HCT116 (cell line): ENCODE results near the gene TOX3. TPM values are rescaled to one million over a fixed set of nuclear protein-coding genes. Genes with fewer than 3 reads are reported as not detected.

Experiments
- ATAC-seq: fragments of 200-7000 bp; cut with Tn5 transposase; 2 replicates; pipeline ENCODE4 v1.9.1; 2020; ENCODE audit warnings: mild to moderate bottlenecking, moderate library complexity
- BruUV-seq: library from RNA; stranded (reverse); fragments of 400-500 nt; replicated peaks from 2 replicates; lab custom pipeline; 2021; lab: Mats Ljungman, UMichigan
- CTCF ChIA-PET: fragments of 300-600 bp; sonication (Branson Sonifier 250); formaldehyde crosslinking; loops from one replicate; lab custom pipeline; 2021; ENCODE audit warnings: antibody characterized with exemption; lab: Charles Lee
- POLR2A ChIA-PET: fragments of 300-600, 350-600 bp; sonication (Branson Sonifier 250); formaldehyde crosslinking; loops from one replicate; lab custom pipeline; 2021; ENCODE audit warnings: antibody characterized with exemption; lab: Charles Lee
- RAD21 ChIA-PET, 2 experiments: fragments of 300-600 bp; sonication (Branson Sonifier 250); formaldehyde crosslinking; loops; one replicate each; lab custom pipeline; 2023; ENCODE audit warnings: low total read pairs in 2 of 2; ENCODE audit not compliant: uncharacterized antibody in 2 of 2, unreplicated experiment in 2 of 2, low non-redundant PET in 1 of 2; lab: Charles Lee
- DNase-seq: peaks from one replicate; pipeline ENCODE4 v3.0.0-alpha.2; 2010; ENCODE audit warnings: low read depth, low spot score
- H2AFZ ChIP-seq: fragments of 200-600 bp; shearing (Covaris generic), sonication (generic); 2 replicates; pipeline ENCODE4 v1.6.1; 2017; ENCODE audit warnings: low read depth, mixed run types, mixed read lengths, antibody characterized with exemption, low read length; ENCODE audit not compliant: poor library complexity, severe bottlenecking
- H3K27ac ChIP-seq: 2 replicates; pipeline ENCODE4 v1.5.1; 2012; ENCODE audit warnings: low read depth, low read length
- H3K27me3 ChIP-seq: fragments of 200-600 bp; sonication (generic); 2 replicates; pipeline ENCODE4 v1.6.1; 2016; ENCODE audit warnings: mixed run types, low read length, mixed read lengths; ENCODE audit not compliant: insufficient read depth
- H3K36me3 ChIP-seq, 2 experiments: fragments of 200-500 bp in 1 of 2; fragments of 200-600 bp in 1 of 2; sonication (Bioruptor generic) in 1 of 2; sonication (generic) in 1 of 2; 2 replicates each; pipeline versions ENCODE4 v1.5.1 to v1.6.1; 2014 to 2016; ENCODE audit warnings: low read length in 2 of 2, inconsistent platforms in 1 of 2, mixed read lengths in 1 of 2, mixed run types in 1 of 2; ENCODE audit not compliant: insufficient read depth in 2 of 2, control insufficient read depth in 1 of 2
- H3K4me1 ChIP-seq, 2 experiments: fragments of 200-600 bp in 1 of 2; sonication (generic) in 1 of 2; 2 replicates each; pipeline versions ENCODE4 v1.5.1 to v1.6.1; 2012 to 2017; ENCODE audit warnings: low read length in 2 of 2, inconsistent platforms in 1 of 2, mild to moderate bottlenecking in 1 of 2, mixed read lengths in 1 of 2, mixed run types in 1 of 2, moderate library complexity in 1 of 2; ENCODE audit not compliant: insufficient read depth in 2 of 2, control insufficient read depth in 1 of 2
- H3K4me2 ChIP-seq: fragments of 200-600 bp; sonication (generic); 2 replicates; pipeline ENCODE4 v1.6.1; 2017; ENCODE audit warnings: mixed run types, low read length, mixed read lengths
- H3K4me3 ChIP-seq, 2 experiments: fragments of 200-600 bp in 1 of 2; sonication (generic) in 1 of 2; replicated peaks in 1 of 2; 2 replicates each; pipeline ENCODE4 v1.5.1; 2011 to 2016; ENCODE audit warnings: low read length in 2 of 2, control low read depth in 1 of 2, low read depth in 1 of 2, mild to moderate bottlenecking in 1 of 2, mixed read lengths in 1 of 2, mixed run types in 1 of 2
- H3K79me2 ChIP-seq: fragments of 200-600 bp; sonication (generic); 2 replicates; pipeline ENCODE4 v1.6.1; 2017; ENCODE audit warnings: mild to moderate bottlenecking, mixed run types, low read length, moderate library complexity, mixed read lengths; ENCODE audit not compliant: insufficient read depth
- H3K9ac ChIP-seq: fragments of 200-600 bp; sonication (generic); 2 replicates; pipeline ENCODE4 v1.6.1; 2016; ENCODE audit warnings: low read length, mixed read lengths
- H3K9me2 ChIP-seq: fragments of 200-600 bp; sonication (generic), shearing (Covaris generic); 2 replicates; pipeline ENCODE4 v1.6.1; 2017; ENCODE audit warnings: mixed run types, mild to moderate bottlenecking, moderate library complexity; ENCODE audit not compliant: insufficient read depth
- H3K9me3 ChIP-seq, 2 experiments: fragments of 200-500 bp in 1 of 2; fragments of 200-600 bp in 1 of 2; sonication (Bioruptor generic) in 1 of 2; sonication (generic) in 1 of 2; 2 replicates each; pipeline ENCODE4 v1.6.1; 2014 to 2017; ENCODE audit warnings: low read length in 2 of 2, mixed read lengths in 2 of 2, inconsistent platforms in 1 of 2, low read depth in 1 of 2, mild to moderate bottlenecking in 1 of 2, mixed run types in 1 of 2, moderate library complexity in 1 of 2; ENCODE audit not compliant: control insufficient read depth in 1 of 2, insufficient read depth in 1 of 2
- H4K20me1 ChIP-seq: fragments of 200-600 bp; sonication (generic), shearing (Covaris generic); 2 replicates; pipeline ENCODE4 v1.6.1; 2017; ENCODE audit warnings: mixed run types, mild to moderate bottlenecking, moderate library complexity; ENCODE audit not compliant: insufficient read depth
- ATF3 ChIP-seq: IDR thresholded peaks from 2 replicates; pipeline ENCODE4 v1.6.1; 2012
- CBX3 ChIP-seq: IDR thresholded peaks from 2 replicates; pipeline ENCODE4 v1.6.1; 2012; ENCODE audit warnings: low read depth
- CEBPB ChIP-seq: IDR thresholded peaks from 2 replicates; pipeline ENCODE4 v1.6.1; 2012; ENCODE audit warnings: low read depth
- EGR1 ChIP-seq: IDR thresholded peaks from 2 replicates; pipeline ENCODE4 v1.6.1; 2012; ENCODE audit warnings: low read depth
- ELF1 ChIP-seq: IDR thresholded peaks from 2 replicates; pipeline ENCODE4 v1.6.1; 2012; ENCODE audit warnings: low read depth, borderline replicate concordance
- EZH2 ChIP-seq: fragments of 200-600 bp; sonication (generic); IDR thresholded peaks from 2 replicates; pipeline ENCODE4 v1.6.1; 2017; ENCODE audit warnings: antibody characterized with exemption, mixed run types
- EZH2phosphoT487 ChIP-seq: fragments of 200-600 bp; IDR thresholded peaks from 2 replicates; pipeline ENCODE4 v1.6.1; 2018; ENCODE audit warnings: antibody characterized with exemption, borderline replicate concordance
- FOSL1 ChIP-seq: IDR thresholded peaks from 2 replicates; pipeline ENCODE4 v1.6.1; 2012; ENCODE audit warnings: low read depth
- JUND ChIP-seq: IDR thresholded peaks from 2 replicates; pipeline ENCODE4 v1.6.1; 2012
- MAX ChIP-seq: IDR thresholded peaks from 2 replicates; pipeline ENCODE4 v1.6.1; 2012
- POLR2A ChIP-seq: IDR thresholded peaks from 2 replicates; pipeline ENCODE4 v1.7.0; 2011; ENCODE audit warnings: borderline replicate concordance; ENCODE audit not compliant: insufficient read depth, insufficient read length; ENCODE audit errors: extremely low read depth
- POLR2AphosphoS5 ChIP-seq: IDR thresholded peaks from 2 replicates; pipeline ENCODE4 v1.6.1; 2011; ENCODE audit warnings: mild to moderate bottlenecking, low read depth, low read length, moderate library complexity
- RAD21 ChIP-seq: IDR thresholded peaks from 2 replicates; pipeline ENCODE4 v1.6.1; 2012; ENCODE audit warnings: low read depth, mild to moderate bottlenecking
- SIN3A ChIP-seq: IDR thresholded peaks from 2 replicates; pipeline ENCODE4 v1.6.1; 2012; ENCODE audit warnings: low read depth
- SP1 ChIP-seq: IDR thresholded peaks from 2 replicates; pipeline ENCODE4 v1.6.1; 2012; ENCODE audit warnings: low read depth
- TCF7L2 ChIP-seq: IDR thresholded peaks from 2 replicates; pipeline ENCODE4 v1.7.0; 2011; ENCODE audit warnings: borderline replicate concordance, inconsistent platforms; ENCODE audit not compliant: insufficient read depth, insufficient read length; ENCODE audit errors: extremely low read depth
- YY1 ChIP-seq: IDR thresholded peaks from 2 replicates; pipeline ENCODE4 v1.6.1; 2011; ENCODE audit warnings: low read length, low read depth, moderate library complexity, mild to moderate bottlenecking; ENCODE audit not compliant: insufficient replicate concordance; ENCODE audit errors: extremely low read depth
- ZBTB33 ChIP-seq: IDR thresholded peaks from 2 replicates; pipeline ENCODE4 v1.6.1; 2011; ENCODE audit warnings: mild to moderate bottlenecking, low read length, moderate library complexity; ENCODE audit not compliant: insufficient replicate concordance; ENCODE audit errors: extremely low read depth
- ZFX ChIP-seq: fragments of 450-650 bp; IDR thresholded peaks from 2 replicates; pipeline ENCODE4 v1.6.1; 2017
- ZNF274 ChIP-seq: fragments of 200-500 bp; sonication (Bioruptor generic); IDR thresholded peaks from 2 replicates; pipeline ENCODE4 v1.6.1; 2014; ENCODE audit warnings: mild to moderate bottlenecking, low read depth, low read length, inconsistent platforms
- intact Hi-C: fragments of 100-400 bp; cut with micrococcal nuclease; formaldehyde crosslinking; loops from 2 replicates; pipeline ENCODE4 v1.10.0; 2022
- total RNA-seq: library from RNA; stranded (reverse); gene quantifications from one replicate; pipeline ENCODE4 v1.2.1, GENCODE V29; 2021; ENCODE audit not compliant: unreplicated experiment

The TOX3 gene
- total RNA-seq, 1 experiment from 2014 or later = not detected

DNA sequence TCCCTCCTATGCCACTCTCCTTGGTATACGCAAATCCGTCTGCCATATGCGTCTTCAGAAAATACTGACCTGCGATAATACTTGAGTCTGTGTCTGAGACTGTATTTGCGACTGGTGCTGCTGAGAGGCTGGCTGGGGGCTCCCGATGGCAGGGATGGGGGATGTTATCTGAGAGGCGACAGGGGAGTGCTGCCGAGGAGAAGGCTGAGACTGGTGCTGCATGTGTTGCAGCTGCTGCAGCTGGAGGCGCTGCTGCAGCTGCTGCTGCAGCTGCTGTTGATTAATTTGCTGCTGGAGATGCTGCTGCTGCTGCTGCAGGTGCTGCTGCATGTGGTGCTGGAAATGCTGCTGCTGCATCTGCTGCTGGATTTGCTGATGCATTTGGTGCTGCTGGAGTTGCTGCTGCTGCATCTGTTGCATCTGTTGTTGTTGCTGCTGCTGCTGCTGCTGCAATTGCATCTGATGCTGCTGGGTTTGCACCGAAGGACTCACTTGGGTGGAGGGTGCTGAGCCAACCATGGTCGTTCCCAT is 107.7 kb downstream of the TOX3 start:
- Histone ChIP-seq H3K4me2 (no peak overlapping the region), H3K27me3 (no peaks in the 10 kb centered on the region), H3K36me3 (no peaks in the 10 kb centered on the region)
- no peak for ATAC-seq
- intact Hi-C loops = no loop called here
- no peak for DNase-seq
- POLR2A ChIA-PET = no interaction called here
- no peak for TF ChIP-seq ATF3
- TF ChIP-seq SIN3A = no peak
- TF ChIP-seq JUND = no peak
- no peak for TF ChIP-seq MAX
- no peak for TF ChIP-seq ZBTB33
- no peak for TF ChIP-seq RAD21
- TF ChIP-seq YY1 = no peak
- TF ChIP-seq EGR1 = no peak
- no peak for TF ChIP-seq TCF7L2
- TF ChIP-seq FOSL1 = no peak
- no peak for TF ChIP-seq ELF1
- no peak for TF ChIP-seq ZNF274
- no peak for TF ChIP-seq CBX3
- no peak for TF ChIP-seq ZFX
- TF ChIP-seq POLR2A = no peak
- TF ChIP-seq POLR2AphosphoS5 = no peak
- TF ChIP-seq EZH2phosphoT487 = no peak
- TF ChIP-seq SP1 = no peak
- TF ChIP-seq CEBPB = no peak
- TF ChIP-seq EZH2 = no peak
- TF ChIP-seq, all 23 proteins: peak for 0
- H2AFZ ChIP-seq = no peak overlapping the region
- H3K9me2 ChIP-seq = no peaks in the 10 kb centered on the region
- no peaks in the 10 kb centered on the region for H3K79me2 ChIP-seq
- peaks cover 0 to 22% of the 10 kb centered on the region in 2 experiments; a peak in 2 of 4 replicates for H3K9me3 ChIP-seq
- H3K27ac ChIP-seq = no peak overlapping the region
- no peak overlapping the region for H3K9ac ChIP-seq
- RAD21 ChIA-PET = no interaction called here
- H3K4me1 ChIP-seq = no peaks in the 10 kb centered on the region
- no peaks in the 10 kb centered on the region for H4K20me1 ChIP-seq
- BruUV-seq = no TSS peak
- CTCF ChIA-PET = no interaction called here
- no peak overlapping the region for H3K4me3 ChIP-seq
